ENCODE data around the gene AFAP1L2.

Gene AFAP1L2, protein sequence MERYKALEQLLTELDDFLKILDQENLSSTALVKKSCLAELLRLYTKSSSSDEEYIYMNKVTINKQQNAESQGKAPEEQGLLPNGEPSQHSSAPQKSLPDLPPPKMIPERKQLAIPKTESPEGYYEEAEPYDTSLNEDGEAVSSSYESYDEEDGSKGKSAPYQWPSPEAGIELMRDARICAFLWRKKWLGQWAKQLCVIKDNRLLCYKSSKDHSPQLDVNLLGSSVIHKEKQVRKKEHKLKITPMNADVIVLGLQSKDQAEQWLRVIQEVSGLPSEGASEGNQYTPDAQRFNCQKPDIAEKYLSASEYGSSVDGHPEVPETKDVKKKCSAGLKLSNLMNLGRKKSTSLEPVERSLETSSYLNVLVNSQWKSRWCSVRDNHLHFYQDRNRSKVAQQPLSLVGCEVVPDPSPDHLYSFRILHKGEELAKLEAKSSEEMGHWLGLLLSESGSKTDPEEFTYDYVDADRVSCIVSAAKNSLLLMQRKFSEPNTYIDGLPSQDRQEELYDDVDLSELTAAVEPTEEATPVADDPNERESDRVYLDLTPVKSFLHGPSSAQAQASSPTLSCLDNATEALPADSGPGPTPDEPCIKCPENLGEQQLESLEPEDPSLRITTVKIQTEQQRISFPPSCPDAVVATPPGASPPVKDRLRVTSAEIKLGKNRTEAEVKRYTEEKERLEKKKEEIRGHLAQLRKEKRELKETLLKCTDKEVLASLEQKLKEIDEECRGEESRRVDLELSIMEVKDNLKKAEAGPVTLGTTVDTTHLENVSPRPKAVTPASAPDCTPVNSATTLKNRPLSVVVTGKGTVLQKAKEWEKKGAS

DNA sequence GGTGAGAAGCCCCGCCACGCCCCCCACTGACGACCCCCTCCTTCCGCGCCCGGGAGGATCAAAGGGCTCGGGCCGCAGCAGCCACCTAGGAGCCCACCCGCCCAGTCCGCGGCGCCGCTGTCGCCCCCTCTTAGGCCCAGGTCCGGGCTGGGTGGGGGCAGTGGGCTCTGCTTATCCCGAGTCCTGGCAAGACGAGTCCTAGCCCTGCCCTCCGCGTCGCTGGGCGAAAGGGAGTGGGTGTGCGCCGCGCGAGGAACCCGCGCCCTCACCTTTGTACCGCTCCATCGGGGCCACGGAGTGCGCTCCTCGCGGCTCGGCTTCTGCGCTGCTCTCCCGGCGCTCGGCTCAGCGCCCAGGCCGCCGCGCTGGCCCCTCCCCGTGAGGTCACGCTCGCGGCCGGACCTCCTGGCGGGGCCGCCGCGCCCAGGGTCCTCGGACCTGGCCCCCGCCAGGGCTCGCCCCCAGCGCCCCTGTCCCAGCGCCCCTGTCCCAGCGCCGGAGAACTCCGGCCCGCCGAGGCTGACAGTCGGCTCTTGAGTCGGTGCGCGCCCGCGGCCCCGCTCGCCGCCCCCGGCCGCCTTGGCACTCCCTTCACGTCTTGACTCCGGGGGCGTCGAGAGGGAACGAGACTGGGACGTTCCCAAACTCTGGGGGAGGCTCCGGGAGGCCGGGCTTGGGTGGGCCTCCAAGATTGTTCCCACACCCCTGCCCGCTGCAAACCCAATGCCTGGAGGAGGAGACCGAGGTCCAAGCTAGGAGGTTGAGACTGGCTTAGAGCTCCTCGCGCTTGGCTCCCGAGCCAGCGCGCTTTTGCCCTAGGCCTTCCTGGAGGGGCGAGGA lies at the start of gene AFAP1L2:
AFAP1L2 (minus strand) TSS at position 332 of the 840 bp plus-strand sequence; CDS start at position 285, 47 bp downstream.
- in situ Hi-C loops (cut with MboI; ENCODE audit: low sequenced_read_pairs), result no loop called here

DNA sequence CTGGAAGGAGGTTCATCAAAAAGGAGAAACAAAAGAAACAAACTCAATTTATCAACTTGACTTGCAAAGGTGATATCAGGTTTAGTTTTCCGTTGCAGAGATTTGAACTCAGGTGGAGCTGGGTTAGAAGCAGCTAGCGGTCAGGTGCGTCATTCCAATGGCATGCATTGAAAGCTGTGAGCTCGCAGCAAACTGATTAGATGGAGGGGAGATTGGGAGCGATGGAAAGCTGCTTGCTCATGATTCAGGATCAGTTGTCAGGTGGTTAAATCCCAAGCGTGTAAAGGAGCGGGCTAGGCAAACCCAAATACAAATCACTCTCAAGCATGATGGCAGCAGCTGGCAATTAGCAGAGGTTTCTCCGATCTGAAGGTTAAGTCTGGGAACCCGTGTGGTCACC lies 49.3 kb upstream of the AFAP1L2 start:
- in situ Hi-C loops (cut with MboI; ENCODE audit: low sequenced_read_pairs), result no loop called here

GRCh38 chr10:114448897-114449296 lies 44.6 kb upstream of the AFAP1L2 start:
- in situ Hi-C loops (cut with MboI; ENCODE audit: low sequenced_read_pairs), result no loop called here

- in situ Hi-C loops (cut with MboI; ENCODE audit: low sequenced_read_pairs), result no loop called here
Observed at GRCh38 chr10:114445332-114445731, 41.0 kb upstream of the AFAP1L2 start.

DNA sequence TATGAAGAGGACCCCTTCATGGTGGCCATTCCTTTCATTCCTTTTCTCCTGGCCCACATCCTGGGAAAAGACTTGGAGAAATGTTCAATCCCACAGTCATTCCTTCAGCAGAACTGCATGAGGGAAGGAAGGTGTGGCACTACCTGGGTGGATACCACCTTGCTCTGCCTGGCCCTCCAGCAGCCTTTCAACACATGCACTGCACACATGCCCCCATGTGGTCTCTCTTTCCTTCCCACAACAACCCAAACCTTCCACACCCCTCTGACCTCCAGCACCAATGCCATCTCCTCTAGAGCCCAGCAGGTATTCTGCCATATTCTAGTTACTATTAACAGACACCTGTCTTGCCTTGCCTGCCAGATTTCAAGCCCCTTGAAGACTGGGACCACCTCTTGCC lies 40.5 kb upstream of the AFAP1L2 start:
- in situ Hi-C loops (cut with MboI; ENCODE audit: low sequenced_read_pairs), result no loop called here

- in situ Hi-C loops (cut with MboI; ENCODE audit: low sequenced_read_pairs), result no loop called here
Observed at GRCh38 chr10:114442091-114442630, 37.9 kb upstream of the AFAP1L2 start.

- in situ Hi-C loops (cut with MboI; ENCODE audit: low sequenced_read_pairs), result no loop called here
Observed at GRCh38 chr10:114441107-114441506, 36.8 kb upstream of the AFAP1L2 start.

GRCh38 chr10:114437473-114438292 lies 33.4 kb upstream of the AFAP1L2 start:
- in situ Hi-C loops (cut with MboI; ENCODE audit: low sequenced_read_pairs), result no loop called here

- in situ Hi-C loops (cut with MboI; ENCODE audit: low sequenced_read_pairs), result no loop called here
Observed at GRCh38 chr10:114436941-114437340, 32.6 kb upstream of the AFAP1L2 start.

DNA sequence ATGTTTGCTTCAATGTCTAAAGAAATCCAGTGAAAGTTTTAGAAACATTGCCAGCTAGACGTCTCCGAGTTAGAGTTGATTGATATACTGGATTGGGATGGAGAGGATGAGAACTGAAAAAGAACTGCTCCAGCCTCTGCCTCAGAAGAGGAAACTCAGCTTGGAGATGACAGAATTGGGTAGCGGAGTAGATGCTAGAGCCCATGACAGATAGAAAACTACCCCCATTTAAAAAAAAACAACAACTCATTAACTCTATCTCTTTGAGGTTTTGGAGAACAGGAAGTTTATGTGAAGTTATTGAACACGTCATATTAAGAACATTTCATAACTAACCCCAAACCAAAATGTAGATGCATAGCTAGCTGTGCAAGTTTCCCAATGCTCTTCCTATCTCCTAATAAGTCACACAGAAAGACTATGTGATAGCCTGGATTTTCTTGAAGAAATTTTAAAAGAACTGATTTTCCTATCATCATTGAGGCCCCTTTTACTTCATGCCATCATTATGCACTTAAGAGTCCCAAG lies 28.3 kb upstream of the AFAP1L2 start:
- in situ Hi-C loops (cut with MboI; ENCODE audit: low sequenced_read_pairs), result no loop called here

DNA sequence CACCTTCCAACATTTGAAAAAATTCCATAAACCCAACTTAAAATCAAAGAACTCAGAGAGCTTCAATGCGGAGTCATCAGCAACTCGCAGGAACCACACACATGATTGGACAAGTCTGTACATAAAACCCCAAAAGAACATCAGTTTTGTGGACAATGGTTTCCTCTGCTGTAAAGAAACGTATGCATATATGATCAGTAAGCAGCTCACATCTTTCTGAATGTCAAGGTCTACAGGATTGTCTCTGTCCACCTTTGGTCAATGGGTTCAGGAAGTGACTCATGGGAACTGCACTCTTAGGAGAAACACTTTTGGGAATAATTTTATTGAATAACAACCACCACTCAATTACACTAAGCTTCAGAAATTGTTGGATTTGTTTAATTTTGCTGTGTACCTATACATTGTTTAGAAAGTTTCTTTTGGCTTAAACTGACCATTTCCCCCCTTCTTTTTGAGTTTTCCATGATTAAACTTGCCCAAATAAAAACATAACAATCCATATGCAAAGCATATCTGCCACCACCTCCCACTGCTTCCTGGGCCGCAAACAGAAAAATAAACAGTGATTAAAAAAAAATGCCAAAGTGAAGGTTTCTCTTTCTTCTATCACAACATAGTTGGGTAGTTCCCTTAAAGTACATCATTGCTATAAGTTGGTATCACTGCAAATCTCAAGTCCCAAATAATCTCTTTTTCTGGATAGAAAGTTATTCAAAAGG lies 27.3 kb upstream of the AFAP1L2 start:
- in situ Hi-C loops (cut with MboI; ENCODE audit: low sequenced_read_pairs), result no loop called here

- in situ Hi-C loops (cut with MboI; ENCODE audit: low sequenced_read_pairs), result no loop called here
Observed at GRCh38 chr10:114430688-114431413, 26.5 kb upstream of the AFAP1L2 start.

GRCh38 chr10:114429581-114430335 lies 25.5 kb upstream of the AFAP1L2 start:
- in situ Hi-C loops (cut with MboI; ENCODE audit: low sequenced_read_pairs), result no loop called here

DNA sequence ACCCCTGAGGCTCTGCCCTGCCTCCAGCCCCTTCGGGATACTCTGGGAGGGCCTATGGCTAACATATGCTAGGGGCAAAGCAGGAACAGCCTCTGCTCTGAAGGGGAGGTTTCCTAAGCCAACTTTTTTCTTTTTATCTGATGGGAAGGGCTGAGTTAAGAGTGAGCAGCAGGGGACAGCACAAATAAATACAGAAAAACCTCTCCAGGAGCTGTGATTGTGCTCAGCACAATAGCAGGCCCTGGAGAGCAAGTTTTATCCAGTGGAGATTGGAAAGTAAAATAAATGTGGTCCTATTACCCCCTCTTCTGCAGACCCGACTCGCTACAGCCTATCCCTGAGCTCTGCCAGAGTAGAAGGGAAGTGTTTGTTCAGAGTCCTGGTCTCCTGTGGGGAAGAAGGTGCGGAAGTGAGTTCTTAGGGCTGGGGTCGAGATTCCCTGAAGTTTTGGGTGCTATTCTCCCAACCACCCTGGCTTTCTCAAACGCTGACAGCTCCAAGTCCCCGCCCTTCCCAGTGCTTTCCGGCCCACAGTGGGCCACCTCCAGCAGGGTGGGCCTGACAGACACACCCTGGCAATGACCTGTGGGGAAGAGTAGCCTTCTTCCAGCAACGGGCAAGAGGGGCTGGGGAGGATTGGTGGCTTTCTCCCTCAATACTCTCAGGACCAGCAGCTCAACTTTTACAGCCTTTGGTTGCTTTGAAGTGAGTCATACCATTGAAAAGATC lies 23.0 kb upstream of the AFAP1L2 start:
- in situ Hi-C loops (cut with MboI; ENCODE audit: low sequenced_read_pairs), result no loop called here

GRCh38 chr10:114426476-114426875 lies 22.2 kb upstream of the AFAP1L2 start:
- in situ Hi-C loops (cut with MboI; ENCODE audit: low sequenced_read_pairs), result no loop called here

DNA sequence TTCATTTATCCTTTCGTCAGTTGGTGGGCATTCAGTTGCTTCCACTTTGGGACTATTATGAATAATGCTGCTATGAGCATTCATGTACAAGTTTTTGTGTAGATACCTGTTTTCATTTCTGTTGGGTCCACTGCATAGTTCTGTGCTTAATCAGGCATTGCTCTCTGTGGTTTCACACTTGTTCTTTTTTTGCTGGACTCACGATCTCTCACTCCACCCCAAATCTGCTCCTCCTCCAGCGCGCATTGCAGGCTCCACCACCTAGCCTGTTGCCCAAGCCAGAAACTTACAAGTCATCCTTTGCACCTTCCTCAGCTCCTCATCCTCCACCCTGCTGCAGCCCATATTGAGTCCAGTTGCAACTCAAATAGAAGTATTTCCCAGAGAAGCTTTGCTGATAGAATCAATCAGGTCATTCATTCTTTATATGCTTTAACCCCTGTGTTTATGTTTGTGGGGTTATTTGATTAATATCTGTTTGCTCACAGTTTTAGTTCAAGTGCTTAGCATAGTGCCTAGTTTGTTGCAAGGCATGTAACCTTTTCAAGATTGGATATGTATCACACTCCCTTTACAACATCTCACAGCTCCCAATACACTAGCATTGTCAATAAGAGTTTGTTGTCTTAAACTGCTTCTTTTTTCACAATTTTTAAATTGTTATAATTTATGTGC lies 16.6 kb upstream of the AFAP1L2 start:
- in situ Hi-C loops (cut with MboI; ENCODE audit: low sequenced_read_pairs), result no loop called here

Measured in HL-60/S4 treated with phorbol 12-myristate 13-acetate at 8.2 ng/mL for 4 days and 3 days (cell line).